Medulla oblongata (tissue), 1 donor: ENCODE measurements around the gene LRCH4.
"Not testable (repeated sequence)": the region's sequence is repeated elsewhere in the genome, so short reads cannot be mapped to it uniquely, and the experiment has no call there.

Experiments used
- DNase-seq: peaks from one replicate; pipeline ENCODE4 v3.0.0-alpha.2; 2015; ENCODE audit errors: extremely low spot score

LRCH4 gene

GRCh38 chr7:100544967-100545359 lies 41.0 kb downstream of the LRCH4 start:
- DNase-seq = no peak

- no peak for DNase-seq
Measured at GRCh38 chr7:100544386-100544785, 41.5 kb downstream of the LRCH4 start.

- DNase-seq = no peak
Measured at GRCh38 chr7:100543586-100543985, 42.3 kb downstream of the LRCH4 start.

GRCh38 chr7:100541309-100541708 lies 44.6 kb downstream of the LRCH4 start:
- not testable (repeated sequence) for DNase-seq

GRCh38 chr7:100540073-100540723 lies 45.7 kb downstream of the LRCH4 start:
- no peak for DNase-seq

- DNase-seq = no peak
Measured at GRCh38 chr7:100539436-100540006, 46.4 kb downstream of the LRCH4 start.

- DNase-seq = peak; percentile 100
Measured at GRCh38 chr7:100538654-100539435, 47.1 kb downstream of the LRCH4 start, which contains the start of gene AGFG2. Gene AGFG2, plus strand, starts transcription at chr7:100539203. Its CDS starts 144 bp downstream, at chr7:100539347.

GRCh38 chr7:100538348-100538653 lies 47.6 kb downstream of the LRCH4 start:
- no peak for DNase-seq

- not testable (repeated sequence) for DNase-seq
Measured at GRCh38 chr7:100536695-100537094, 49.2 kb downstream of the LRCH4 start.

GRCh38 chr7:100535982-100536381 lies 49.9 kb downstream of the LRCH4 start:
- DNase-seq = not testable (repeated sequence)

- no peak for DNase-seq
Measured at GRCh38 chr7:100532165-100533022, 53.5 kb downstream of the LRCH4 start.

- DNase-seq = not testable (repeated sequence)
Measured at GRCh38 chr7:100528108-100528866, 57.6 kb downstream of the LRCH4 start.
